AML-193 (cell line): ENCODE data around the gene INTS14.
A peak's percentile ranks its signal among the peaks of the same experiment; 100 is the strongest.

Source experiments
- DNase-seq, 2 experiments: peaks; one replicate each; lab custom pipeline; 2025; lab: John Stamatoyannopoulos, UW

INTS14 gene

DNA sequence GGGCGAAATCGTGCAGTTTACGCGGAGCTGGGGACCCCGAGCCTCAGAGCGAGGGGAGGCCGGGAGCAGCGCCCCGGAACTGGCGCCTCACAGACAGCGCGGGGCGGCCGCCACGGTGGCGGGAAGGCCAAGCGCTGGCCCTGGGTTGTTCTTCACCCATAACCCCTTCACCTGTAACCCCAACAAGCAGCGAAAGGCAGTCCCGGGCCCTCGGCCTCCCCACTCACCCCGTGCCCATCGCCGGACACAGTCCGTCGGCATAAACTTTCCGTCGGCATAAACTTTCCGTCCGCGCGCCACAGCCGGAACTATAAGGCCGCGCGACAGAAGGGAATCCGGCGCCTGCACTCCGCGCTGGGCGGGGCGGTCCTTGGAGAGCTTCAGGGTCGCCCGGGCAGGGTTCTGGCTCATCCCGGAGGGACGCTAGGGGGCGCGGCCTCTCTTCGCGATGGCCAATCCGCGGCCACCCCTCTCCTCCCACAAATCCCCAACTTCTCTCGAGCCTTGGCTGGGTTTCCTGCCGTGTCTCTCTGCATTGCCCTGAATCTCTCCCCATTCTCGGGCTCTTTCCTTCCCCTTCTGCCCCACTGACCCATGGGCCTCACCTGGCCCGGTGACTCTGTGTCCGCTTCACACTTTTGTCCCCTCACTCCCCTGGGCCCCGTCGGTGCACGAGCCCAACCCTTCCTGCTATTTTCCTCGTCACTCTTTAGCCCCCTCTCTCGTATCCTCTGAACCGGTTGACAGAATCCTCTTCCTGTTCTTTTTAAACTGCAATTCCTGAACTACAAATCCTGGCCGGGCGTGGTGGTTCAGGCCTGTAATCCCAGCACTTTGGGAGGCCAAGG, at the start of gene INTS14:
Gene INTS14, minus strand, starts transcription at position 261 of the 848 bp plus-strand sequence. CDS start 3,751 bp downstream, outside the sequence.
- DNase-seq = peak; percentile 91 to 93

DNA sequence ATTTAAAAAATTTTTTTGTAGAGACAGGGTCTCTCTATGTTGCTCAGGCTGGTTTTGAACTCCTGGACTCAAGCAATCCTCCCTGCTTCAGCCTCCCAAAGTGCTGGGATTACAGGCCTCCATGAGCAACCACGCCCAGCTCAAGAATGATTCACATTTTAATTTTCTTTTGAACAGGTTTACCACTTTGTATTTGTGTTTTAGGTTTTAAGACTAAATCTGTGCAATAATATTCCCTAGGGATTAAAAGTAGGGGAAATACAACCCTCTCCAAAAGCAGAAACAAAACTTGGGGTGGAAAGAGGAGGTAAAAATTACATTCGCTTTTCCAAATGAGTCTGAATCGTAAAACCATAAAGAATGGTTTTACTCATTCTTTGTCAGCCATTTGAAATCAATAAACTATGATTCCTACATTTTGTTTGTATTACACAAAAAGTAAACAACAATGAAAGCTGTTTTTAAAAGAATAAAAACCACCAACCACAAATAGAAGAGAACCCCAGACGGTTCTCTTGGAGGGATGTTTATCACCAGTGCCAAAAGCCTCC, 48.6 kb upstream of the INTS14 start:
- DNase-seq = no peak

DNA sequence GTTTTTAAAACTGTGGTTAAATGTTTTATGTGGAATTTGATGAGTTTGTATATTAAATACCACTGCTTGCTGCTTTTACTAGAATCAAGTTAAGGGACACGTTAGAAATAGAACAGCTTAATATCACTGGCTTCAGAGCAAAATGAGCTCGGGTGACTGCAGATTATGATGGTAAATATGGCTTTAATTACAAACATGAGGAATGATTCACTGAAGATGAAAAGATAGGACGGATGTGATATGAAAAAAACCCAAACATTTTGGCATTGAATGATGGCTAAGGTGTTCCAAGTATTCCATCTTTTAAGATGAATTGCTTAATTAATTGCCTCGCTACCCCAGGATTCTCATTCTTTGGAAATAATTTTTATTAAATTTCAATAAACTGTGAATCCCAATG, 44.5 kb upstream of the INTS14 start:
- DNase-seq = no peak

DNA sequence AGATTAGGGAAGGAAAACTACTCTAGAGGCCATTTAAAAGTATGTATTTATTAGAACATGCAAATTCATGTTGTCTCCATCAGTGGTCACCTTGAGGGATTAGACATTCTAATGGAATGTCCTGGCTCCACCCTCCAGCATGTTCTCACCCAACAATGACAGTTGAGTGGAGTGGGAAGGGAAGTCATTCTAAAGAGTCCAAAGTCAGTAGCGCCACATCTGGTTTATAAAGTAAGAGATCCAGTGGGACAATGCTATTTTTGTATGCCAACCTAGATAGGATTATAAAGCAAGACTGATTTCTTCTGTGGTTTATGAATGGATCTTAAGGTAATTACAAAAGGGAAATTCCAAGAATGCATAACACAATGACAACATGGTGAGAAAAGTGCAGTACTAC, 44.1 kb upstream of the INTS14 start:
- DNase-seq = no peak

DNA sequence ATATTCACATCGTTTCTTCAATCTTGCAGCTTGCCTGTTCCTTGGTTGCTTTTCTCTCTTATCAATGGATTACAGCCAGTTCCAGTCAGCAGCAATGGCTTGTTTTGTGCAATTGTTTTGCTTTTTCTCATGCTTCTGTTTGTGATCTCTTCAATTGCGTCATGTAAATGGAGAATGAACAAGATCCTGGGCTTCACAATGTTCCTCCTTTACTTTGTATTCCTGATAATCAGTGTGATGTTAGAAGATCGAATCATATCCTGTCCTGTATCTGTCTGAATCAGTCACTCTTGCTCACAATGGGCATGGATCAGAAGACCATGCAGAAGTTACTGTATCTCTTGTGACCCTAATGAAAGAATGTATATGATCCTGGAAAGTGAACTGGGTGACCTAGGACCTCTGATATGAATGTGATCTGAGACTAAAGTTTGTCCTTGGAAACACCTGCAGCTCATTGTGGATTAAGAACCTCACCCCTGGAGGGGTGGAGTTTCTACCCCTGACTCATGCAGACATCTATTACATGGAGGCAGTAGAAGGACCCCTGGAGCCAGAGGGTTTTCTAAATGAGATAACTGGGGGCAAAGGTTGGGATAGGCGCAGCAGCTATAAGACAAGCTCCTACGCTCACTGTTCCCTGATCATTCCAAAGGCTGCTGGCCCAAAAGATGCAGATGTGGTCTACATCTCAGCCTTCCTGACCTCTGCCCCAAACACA, 43.0 kb upstream of the INTS14 start:
- no peak for DNase-seq

DNA sequence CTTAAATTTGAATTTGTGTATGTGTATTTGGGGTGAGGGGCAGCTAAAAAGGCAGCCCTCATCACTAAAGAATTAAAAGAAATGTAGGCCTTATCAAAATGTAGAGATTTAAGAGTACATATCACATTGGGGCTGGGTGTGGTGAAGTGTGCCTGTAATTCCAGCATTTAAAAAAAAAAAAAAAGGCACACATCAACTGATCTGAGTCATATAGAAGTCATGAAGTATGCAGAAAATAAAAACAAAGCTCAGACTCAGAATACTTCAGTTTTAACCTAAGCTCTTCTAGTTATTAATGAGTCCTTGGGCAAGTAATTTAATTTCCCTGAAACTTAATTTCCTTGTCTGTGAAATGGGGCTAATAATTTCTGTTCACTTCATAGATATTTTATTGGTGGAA, 42.4 kb upstream of the INTS14 start:
- DNase-seq = no peak

DNA sequence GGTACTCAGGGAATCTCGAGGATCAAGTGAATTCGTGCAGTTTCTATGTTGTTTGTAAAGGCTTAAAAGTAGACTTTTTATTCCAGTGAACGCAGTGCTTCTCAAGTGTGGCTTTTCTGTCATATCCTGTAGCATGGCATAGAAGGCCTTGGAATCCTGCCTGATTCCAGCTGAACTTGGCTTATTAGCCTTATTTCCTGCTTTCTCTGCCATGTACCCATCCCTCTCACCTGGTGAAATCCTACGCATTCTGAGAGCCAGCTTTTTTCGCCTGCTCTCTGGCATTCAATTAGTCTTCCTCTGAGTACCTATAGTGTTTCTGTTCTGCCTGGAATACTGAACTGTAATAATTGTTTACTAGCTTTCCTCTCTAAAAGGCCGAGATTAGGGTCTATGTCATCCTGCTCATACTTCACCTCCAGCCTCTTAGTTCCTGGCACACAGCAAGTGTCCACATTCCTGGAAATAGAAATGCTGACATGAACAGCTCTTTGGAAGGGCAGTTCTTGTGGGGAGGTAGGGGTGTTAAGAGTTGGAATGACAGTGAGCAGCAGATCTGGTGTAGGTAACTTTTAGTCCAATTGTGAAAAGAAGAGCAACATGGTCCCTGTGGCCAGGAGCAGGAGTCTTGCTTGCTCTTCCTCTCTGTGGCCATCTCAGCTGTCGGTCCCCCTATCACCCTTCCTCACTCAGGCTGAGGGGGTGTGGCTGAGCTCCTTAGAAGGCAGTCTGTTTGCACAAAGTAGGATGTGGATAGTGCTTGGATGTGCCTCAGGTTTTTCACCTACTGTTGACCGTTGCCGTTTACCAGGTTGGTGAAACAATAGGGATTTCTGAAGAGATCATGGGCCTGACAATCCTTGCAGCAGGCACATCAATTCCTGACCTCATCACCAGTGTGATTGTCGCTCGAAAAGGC, 41.2 kb upstream of the INTS14 start:
- no peak for DNase-seq

DNA sequence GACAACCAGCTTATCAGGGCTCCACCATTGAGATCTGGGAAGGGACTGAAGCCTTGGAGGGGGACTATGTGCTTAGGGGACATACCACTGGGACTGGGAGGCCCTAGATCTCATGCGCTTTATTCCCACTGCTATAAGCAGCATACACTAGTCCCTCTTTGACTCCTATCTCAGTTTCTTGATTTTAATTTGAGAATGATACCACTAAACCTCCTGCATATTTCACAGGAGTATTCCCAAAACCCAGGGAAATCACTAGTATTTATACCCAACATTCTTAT, 40.1 kb upstream of the INTS14 start:
- DNase-seq = no peak

DNA sequence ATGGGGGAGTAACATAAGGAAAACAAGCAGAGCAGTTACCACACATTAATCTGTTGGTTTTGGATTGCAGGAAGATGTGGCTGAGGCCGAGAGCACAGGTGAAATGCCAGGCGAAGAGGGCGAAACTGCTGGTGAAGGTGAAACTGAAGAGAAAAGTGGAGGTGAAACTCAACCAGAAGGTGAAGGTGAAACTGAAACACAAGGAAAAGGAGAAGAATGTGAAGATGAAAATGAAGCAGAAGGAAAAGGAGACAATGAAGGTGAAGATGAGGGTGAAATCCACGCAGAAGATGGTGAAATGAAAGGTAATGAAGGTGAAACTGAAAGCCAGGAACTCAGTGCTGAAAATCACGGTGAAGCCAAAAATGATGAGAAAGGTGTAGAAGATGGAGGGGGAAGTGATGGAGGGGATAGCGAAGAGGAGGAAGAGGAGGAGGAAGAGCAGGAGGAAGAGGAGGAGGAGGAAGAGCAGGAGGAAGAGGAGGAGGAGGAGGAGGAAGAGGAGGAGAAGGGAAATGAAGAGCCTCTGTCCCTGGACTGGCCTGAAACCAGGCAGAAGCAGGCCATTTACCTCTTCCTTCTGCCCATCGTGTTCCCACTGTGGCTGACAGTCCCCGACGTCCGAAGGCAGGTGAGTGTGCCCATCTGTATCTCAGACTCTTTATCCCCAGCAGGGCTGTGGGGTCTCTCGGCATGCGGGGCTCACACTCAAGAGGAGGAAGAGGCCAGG, 39.5 kb upstream of the INTS14 start:
- no peak for DNase-seq

DNA sequence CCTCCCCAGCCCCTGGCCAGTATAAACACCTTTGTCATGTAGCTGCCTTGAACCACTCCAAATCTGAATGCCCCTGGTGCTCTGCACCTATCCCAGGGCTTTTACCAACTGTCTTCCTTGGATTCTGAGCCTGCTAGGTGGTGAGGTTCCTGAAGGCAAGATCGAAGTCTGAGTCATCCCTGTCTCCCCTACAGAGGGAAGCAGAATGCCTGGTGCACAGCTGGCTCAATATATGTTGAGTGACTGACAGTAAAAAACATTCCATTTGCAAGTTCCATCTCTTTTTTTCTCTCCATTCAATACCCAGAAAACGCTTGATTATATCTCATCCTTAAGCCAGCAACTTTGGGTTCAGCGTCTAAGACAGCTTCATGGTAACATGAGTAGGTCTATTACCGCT, 35.6 kb upstream of the INTS14 start:
- no peak for DNase-seq

DNA sequence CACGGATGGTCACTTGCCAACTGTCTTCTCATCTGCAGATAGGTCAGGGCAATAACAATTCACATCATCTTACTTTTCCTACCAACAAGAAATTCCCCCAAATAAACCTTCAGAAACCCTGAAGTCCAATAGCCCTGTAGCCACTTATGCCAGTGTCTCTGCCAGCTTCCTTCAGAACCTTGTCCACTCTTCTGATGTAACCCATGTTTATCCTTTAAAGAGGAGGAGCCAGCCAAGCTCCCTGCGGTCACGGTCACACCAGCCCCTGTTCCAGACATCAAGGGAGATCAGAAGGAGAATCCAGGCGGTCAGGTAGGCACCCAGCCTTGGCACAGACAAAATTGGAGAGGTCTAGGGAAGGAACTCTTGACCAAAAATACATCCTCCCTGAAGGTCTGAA, 34.5 kb upstream of the INTS14 start:
- no peak for DNase-seq

DNA sequence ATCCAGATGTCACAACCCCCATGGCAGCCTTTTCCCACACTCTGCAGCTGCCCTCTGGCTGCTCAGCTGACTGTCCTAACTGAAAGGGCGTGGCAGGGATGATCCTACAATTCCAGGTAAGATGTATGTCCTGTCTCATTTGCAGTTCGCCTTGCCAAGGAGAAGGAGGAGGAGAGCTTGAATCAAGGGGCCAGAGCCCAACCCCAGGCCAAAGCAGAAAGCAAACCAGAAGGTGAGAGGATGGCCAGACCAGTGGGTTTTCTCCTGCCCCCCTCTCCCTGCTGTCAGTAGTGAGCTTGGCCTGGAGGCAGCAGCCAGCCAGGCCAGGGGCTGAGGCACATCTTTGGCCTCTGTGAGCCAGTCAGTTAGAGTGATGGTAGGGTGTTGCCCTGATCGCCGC, 33.4 kb upstream of the INTS14 start:
- DNase-seq = no peak

DNA sequence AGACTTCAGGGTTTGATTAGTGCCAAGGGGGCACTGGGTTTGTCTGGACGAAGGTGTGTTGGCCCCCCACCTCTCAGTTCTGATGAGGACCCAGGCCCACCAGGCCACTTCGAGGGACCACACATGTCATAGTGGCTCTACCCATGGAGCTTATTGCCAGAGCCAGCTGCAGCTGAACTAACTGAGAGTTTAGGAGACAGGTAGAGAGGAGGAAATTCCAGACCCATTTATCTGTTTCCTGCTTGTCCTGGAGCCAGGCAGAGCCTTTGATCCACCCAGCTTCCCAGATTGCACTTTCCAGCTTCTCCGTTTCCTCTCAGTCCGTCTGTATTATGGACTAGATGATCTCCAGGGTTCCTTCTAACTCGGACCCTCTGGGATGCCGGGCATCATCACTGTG, 31.7 kb upstream of the INTS14 start:
- DNase-seq = no peak

DNA sequence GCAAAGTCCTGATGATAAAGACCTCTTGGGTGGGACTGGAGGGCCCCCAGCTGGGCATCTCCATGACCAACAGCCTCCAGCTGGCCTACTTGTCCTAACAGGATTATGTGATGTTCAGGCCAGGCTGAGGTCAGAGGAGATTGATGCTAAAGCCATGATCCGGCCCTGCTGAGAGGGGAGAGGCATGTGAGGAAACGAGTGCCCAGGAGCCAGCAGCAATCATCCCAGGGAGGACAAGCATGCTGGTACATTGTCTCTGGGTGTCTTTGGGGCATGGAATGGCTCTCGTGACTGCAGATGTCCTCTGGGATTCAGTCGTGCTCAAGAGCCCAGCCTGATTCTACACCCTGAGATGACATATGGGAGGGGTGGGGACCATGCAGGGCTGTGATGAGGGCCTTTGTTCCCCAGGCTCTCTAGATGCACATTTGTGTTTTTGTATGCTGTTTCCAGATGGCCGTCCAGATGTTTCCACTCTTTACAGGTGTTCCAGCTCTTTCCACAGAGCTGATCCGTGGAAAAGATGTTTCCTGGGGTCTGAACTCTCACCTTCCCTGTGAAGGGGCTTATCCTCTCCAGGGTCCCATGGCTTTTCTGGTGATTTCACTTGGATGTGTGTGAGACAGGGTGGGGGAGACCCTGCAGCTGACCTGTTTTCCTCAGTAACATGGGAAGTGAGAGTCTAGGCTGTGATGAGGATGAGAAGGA, 31.0 kb upstream of the INTS14 start:
- DNase-seq = no peak

DNA sequence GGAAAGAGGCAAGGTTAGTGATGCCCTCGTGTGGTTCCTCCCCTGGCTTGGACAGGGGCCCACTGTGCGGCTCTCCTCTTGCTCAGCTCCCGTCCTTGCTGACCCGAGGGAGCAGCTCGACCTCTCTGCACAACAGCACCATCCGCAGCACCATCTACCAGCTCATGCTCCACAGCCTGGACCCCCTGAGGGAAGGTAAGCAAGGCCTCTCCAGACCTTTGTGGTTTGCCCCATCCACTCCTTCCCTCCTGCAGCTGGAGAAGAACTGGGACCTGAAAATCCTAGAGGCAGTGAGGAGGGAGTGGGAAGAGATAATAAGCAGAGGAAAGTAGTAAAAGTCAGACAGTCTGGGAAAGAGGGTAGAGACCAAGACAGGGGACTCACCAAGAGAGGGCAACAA, 28.6 kb upstream of the INTS14 start:
- no peak for DNase-seq

DNA sequence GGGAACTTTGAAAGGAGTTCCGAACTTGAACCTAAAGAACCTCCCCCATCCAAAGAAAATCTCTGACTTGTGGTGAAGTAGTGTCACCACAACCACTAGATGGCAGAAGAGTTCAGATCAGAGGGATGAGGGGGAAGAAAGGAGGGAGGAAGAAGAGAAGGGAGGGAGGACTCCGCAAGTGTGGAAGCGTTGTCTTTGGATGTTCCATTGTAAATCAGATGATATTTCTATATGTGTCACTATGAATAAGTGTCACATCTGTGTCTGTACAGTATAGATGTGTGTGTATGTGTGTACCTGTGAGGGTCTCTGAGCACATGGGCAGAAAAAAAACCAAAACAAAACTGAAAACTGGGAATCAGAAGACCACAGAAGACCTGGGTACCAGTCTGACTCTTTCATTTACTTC, 27.8 kb upstream of the INTS14 start:
- peak; percentile 62 to 80 for DNase-seq

DNA sequence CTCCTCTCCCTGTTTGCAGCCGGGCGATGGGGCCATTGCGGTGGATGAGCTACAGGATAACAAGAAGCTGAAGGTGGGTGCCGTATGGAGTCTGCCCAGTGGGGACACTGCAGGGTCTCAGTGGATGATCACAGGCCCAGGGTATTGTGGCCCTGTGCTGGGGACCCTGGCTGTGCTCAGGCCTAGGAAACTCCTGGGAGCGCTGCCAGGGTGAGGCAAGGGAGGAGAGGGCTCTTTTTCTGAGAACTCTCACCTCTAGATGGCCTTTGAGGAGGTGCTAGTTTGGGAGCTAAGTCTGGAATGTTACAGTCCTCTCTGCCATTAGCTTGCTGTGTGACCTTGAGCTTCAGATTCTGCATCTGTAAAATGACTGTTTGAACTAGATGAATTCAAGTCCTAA, 27.2 kb upstream of the INTS14 start:
- DNase-seq = no peak

DNA sequence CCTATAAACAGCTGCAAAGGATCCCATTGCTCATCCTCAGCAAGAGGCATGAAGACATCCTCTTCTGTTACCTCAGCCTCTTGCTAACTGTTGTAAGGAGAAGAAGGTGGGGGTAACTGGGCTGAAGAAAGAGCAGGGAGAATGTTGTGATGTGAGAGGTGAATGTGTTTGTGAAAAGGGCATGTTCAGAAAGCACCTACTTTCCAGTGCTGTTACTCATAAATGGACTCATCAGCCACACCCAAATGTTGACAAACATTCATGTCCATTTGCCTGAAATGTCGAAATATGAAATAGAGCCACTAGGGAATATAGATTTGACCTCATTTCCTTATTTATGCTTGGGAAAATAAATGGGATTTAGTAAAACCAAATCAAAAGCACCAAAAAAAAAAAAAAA, 23.4 kb upstream of the INTS14 start:
- no peak for DNase-seq

DNA sequence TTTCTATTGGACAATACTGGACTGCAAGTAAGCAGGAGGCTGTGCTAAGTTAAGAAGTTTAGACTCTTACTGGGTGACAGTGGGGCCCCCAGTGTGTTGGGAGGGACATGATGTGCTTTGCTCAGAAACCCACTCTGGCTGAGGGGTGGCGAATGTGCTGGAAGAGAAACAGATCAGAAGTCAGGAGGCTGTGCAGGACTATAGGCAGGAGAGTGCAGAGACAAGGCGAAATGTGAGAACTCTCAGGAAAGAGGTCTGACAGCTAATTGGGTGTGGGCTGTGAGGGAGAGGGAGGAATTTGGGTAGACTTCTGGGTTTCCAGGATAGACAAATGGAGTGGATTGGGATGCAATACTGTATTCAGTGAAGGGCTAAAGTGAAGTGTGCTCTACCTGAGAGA, 22.8 kb upstream of the INTS14 start:
- DNase-seq = no peak

DNA sequence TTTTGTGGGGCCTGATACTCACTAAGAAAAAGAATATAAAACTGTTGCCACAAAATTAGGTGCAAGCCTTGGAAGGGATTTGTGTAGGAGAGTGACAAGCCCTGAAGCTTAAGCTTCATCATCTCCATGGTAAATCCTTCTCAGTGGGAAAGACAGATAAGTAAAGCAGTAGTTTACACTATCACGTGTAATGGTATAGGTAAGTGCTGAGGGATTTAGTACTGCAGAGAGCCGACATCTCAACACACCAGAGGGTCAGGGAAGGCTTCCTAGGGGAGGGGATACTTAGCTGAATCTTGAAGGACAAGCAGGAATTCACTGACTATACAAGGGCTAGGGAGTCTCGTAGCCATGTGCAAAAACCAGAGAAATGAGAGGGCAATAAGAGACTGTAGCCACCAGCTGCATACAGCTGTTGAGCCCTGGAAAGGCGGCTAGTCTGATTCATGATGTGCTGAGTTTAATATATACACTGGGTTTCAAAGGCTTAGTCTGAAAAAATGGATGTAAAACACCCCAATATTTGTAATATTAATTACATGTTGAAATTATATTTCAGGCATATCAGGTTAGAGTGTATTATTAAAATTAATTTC, 21.9 kb upstream of the INTS14 start:
- no peak for DNase-seq

DNA sequence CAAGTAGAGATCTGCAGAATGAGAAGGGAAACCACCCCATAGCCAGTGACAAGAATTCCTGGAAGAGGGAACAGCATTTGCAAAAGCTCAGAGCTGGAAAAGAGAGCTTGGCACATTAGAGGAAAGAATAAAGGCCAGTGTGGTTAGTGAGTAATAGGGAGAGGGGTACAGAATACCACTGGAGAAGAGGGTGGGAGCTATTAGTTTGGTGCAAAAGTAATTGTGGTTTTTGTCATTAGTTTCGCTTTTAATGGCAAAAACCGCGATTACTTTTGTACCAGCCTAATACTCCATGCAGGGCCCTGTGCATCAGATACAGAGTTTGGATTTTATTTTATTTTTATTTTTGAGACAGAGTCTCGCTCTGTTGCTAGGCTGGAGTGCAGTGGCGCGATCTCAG, 20.6 kb upstream of the INTS14 start:
- DNase-seq = no peak
